HG03097 (cell line): ENCODE results near the gene THG1L.

Source experiments
- ATAC-seq: cut with Tn5 transposase; IDR thresholded peaks from one replicate; pipeline ENCODE4 v1.9.1; 2021; ENCODE audit not compliant: unreplicated experiment, low FRiP score

Gene THG1L

GRCh38 chr5:157750320-157750719 is 19.1 kb downstream of the THG1L start:
- no peak for ATAC-seq

GRCh38 chr5:157756122-157756521 is 24.9 kb downstream of the THG1L start:
- no peak for ATAC-seq

- ATAC-seq: no peak
Observed at GRCh38 chr5:157758706-157759105, 27.5 kb downstream of the THG1L start.

GRCh38 chr5:157761690-157762621 is 30.7 kb downstream of the THG1L start:
- ATAC-seq: peak; percentile 57

GRCh38 chr5:157764531-157764930 is 33.3 kb downstream of the THG1L start:
- ATAC-seq: no peak

GRCh38 chr5:157766442-157766841 is 35.2 kb downstream of the THG1L start:
- no peak for ATAC-seq

- ATAC-seq: no peak
Observed at GRCh38 chr5:157766902-157767301, 35.7 kb downstream of the THG1L start.

GRCh38 chr5:157767689-157768088 is 36.5 kb downstream of the THG1L start:
- no peak for ATAC-seq

- ATAC-seq: no peak
Observed at GRCh38 chr5:157770665-157771064, 39.4 kb downstream of the THG1L start.

GRCh38 chr5:157772127-157772526 is 40.9 kb downstream of the THG1L start:
- ATAC-seq: no peak

- no peak for ATAC-seq
Observed at GRCh38 chr5:157778121-157778805, 47.0 kb downstream of the THG1L start.

GRCh38 chr5:157779221-157779620 is 48.0 kb downstream of the THG1L start:
- ATAC-seq: no peak

- ATAC-seq: no peak
Observed at GRCh38 chr5:157785801-157786200, 54.6 kb downstream of the THG1L start.
